Fibroblast of lung (primary cell): ENCODE data around the gene UMPS.
"Not testable (repeated sequence)": the region's sequence is repeated elsewhere in the genome, so short reads cannot be mapped to it uniquely, and the experiment has no call there.

Experiments used
- CTCF ChIP-seq, 2 donors: IDR thresholded peaks in 1 of 2; conservative IDR thresholded peaks in 1 of 2; 1 replicate in 1 of 2; 2 replicates in 1 of 2; pipeline ENCODE4 v1.5.1; 2011 to 2012; ENCODE audit warnings: low read length in 2 of 2, control low read depth in 1 of 2, inconsistent platforms in 1 of 2, low read depth in 1 of 2, mild to moderate bottlenecking in 1 of 2
- EZH2 ChIP-seq: IDR thresholded peaks from 2 replicates; pipeline ENCODE4 v1.5.1; 2012; ENCODE audit warnings: low read length, control low read depth, mild to moderate bottlenecking; ENCODE audit errors: missing control alignments

- not testable (repeated sequence) for TF ChIP-seq CTCF (conservative IDR thresholded peaks at IDR 0.05 in 1 of 2, IDR thresholded peaks at IDR 0.05 in 1 of 2; ENCODE audit: low read depth in 1 of 2, low read length in 2 of 2); EZH2
These were observed 58.9 kb downstream of the UMPS start for GRCh38 chr3:124789103-124789502.
